NOMO-1 treated with dmso at 0.1 percent for 144 hours (cell line): ENCODE data around the gene TMEM59.
A peak's percentile ranks its signal among the peaks of the same experiment; 100 is the strongest.

Experiments
- DNase-seq: peaks from one replicate; lab custom pipeline; 2025; ENCODE audit not compliant: unreplicated experiment; lab: John Stamatoyannopoulos, UW

Gene TMEM59

GRCh38 chr1:53986458-53986857, 66.5 kb downstream of the TMEM59 start:
- no peak for DNase-seq

- DNase-seq: no peak
Measured at GRCh38 chr1:53984726-53985125, 68.3 kb downstream of the TMEM59 start.

GRCh38 chr1:53982763-53983104, 70.3 kb downstream of the TMEM59 start:
- DNase-seq: no peak

- DNase-seq: peak; percentile 40
Measured at GRCh38 chr1:53982034-53982762, 70.8 kb downstream of the TMEM59 start.

GRCh38 chr1:53981220-53981619, 71.8 kb downstream of the TMEM59 start:
- no peak for DNase-seq

GRCh38 chr1:53979712-53980450, 73.1 kb downstream of the TMEM59 start:
- DNase-seq: no peak
